Uterus (tissue), 4 donors: ENCODE results near the gene CDK12. TPM values are rescaled to one million over a fixed set of nuclear protein-coding genes. Genes with fewer than 3 reads are reported as not detected.
"Not testable (repeated sequence)": the region's sequence is repeated elsewhere in the genome, so short reads cannot be mapped to it uniquely, and the experiment has no call there.

ENCODE experiments used
- DNase-seq, 2 donors: peaks; one replicate each; pipeline ENCODE4 v3.0.0-alpha.2; 2019 to 2020
- H3K27ac ChIP-seq, 2 donors: fragments of 200-600 bp; sonication (generic); 1 replicate in 1 of 2; 2 replicates in 1 of 2; pipeline ENCODE4 v1.5.1; 2016 to 2018
- H3K27me3 ChIP-seq, 2 donors: fragments of 200-600 bp; sonication (generic); one replicate each; pipeline ENCODE4 v1.5.1; 2018 to 2019; ENCODE audit warnings: control low read depth in 1 of 2
- H3K36me3 ChIP-seq, 2 donors: fragments of 200-600 bp; sonication (generic); one replicate each; pipeline ENCODE4 v1.5.1; 2019; ENCODE audit warnings: control low read depth in 1 of 2
- H3K4me1 ChIP-seq, 2 donors: fragments of 200-600 bp; sonication (generic); one replicate each; pipeline ENCODE4 v1.5.1; 2018 to 2019; ENCODE audit warnings: control low read depth in 1 of 2
- H3K4me3 ChIP-seq, 2 donors: fragments of 200-600 bp; sonication (generic); 1 replicate in 1 of 2; 2 replicates in 1 of 2; pipeline ENCODE4 v1.5.1; 2018 to 2019; ENCODE audit warnings: mild to moderate bottlenecking in 1 of 2
- H3K9me3 ChIP-seq, 2 donors: fragments of 200-600 bp; sonication (generic); one replicate each; pipeline ENCODE4 v1.5.1; 2019; ENCODE audit warnings: control low read depth in 1 of 2
- CTCF ChIP-seq, 4 experiments: fragments of 200-600 bp in 2 of 4; fragments of 450-650 bp in 2 of 4; sonication (generic) in 2 of 4; IDR thresholded peaks; one replicate each; pipeline ENCODE4 v1.5.1; 2016 to 2019; ENCODE audit warnings: antibody characterized with exemption in 4 of 4, mild to moderate bottlenecking in 2 of 4, moderate library complexity in 1 of 4
- POLR2A ChIP-seq, 2 donors: fragments of 450-650 bp; IDR thresholded peaks; one replicate each; pipeline ENCODE4 v1.6.1; 2016; ENCODE audit warnings: antibody characterized with exemption in 2 of 2, mild to moderate bottlenecking in 1 of 2, moderate library complexity in 1 of 2
- intact Hi-C: fragments of 100-400 bp; cut with DNase I; formaldehyde crosslinking; loops from one replicate; pipeline ENCODE4 v1.15.1; 2023; ENCODE audit warnings: low total_unique reads
- total RNA-seq, 4 donors: library from RNA; depleted of rRNA in 3 of 4; stranded (reverse); fragments of >200 nt in 3 of 4; gene quantifications; one replicate each; pipeline versions ENCODE4 v1.1.0 to v1.2.4, GENCODE V29; 2014 to 2023
- donor health status: DM: yes; HTN: yes; CAD: no.

Gene CDK12
- total RNA-seq, 4 donors from 2014 or later = 17.9 to 86.0 (median 27.2) TPM

GRCh38 chr17:39533891-39534290 is 72.6 kb downstream of the CDK12 start:
- peaks cover 0 to 3% of the 10 kb centered on the region in 2 donors for H3K36me3 ChIP-seq
- TF ChIP-seq POLR2A (IDR thresholded peaks at IDR 0.05) (no peak), CTCF (IDR thresholded peaks at IDR 0.05) (no peak)
- no peaks in the 10 kb centered on the region for H3K27me3 ChIP-seq
- no peak overlapping the region for H3K4me3 ChIP-seq
- intact Hi-C loops = no loop called here
- no peaks in the 10 kb centered on the region for H3K9me3 ChIP-seq
- no peaks in the 10 kb centered on the region for H3K4me1 ChIP-seq
- no peak overlapping the region for H3K27ac ChIP-seq
- DNase-seq = no peak

DNA sequence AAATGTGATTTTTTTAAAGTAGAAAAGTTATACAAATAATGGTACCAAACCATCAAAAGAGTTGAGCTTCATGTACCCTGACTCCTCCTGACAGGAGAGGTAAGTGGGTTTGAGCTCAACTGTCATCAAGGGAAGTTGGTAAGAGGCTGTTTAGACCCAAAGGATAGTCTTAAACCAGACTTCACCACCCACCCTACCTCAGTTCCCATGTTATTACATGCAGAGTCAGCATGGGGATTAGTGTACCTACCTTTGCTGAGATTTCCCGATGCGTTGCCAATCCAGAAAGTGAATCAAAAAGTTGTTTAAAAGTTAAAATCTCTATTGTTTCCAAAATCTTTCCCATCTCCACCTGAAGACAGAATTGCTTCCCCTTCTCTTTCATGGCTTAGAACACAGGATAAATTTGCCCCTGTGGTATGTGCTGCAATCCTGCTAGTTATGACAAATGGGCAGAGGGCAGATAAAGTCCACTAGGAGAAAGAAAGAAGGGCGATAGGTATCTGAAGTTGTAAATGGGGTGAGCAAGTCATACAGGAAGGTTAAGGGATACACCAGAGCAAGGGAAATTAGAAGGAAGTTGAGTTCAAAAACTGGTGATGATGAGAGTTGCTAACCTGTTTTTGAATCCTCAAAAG is 73.6 kb downstream of the CDK12 start:
- TF ChIP-seq POLR2A (IDR thresholded peaks at IDR 0.05) = no peak
- no peak for TF ChIP-seq CTCF (IDR thresholded peaks at IDR 0.05)

GRCh38 chr17:39536468-39536867 is 75.2 kb downstream of the CDK12 start:
- H3K27me3 ChIP-seq = no peaks in the 10 kb centered on the region
- DNase-seq = no peak
- intact Hi-C loops = no loop called here
- no peaks in the 10 kb centered on the region for H3K36me3 ChIP-seq
- no peak overlapping the region for H3K27ac ChIP-seq
- TF ChIP-seq CTCF (IDR thresholded peaks at IDR 0.05) = no peak
- TF ChIP-seq POLR2A (IDR thresholded peaks at IDR 0.05) = no peak
- H3K4me3 ChIP-seq = no peak overlapping the region
- no peaks in the 10 kb centered on the region for H3K4me1 ChIP-seq
- H3K9me3 ChIP-seq = no peaks in the 10 kb centered on the region

More for the DNA sequence above, 73.6 kb downstream of the CDK12 start:
- DNase-seq = no peak
- Histone ChIP-seq H3K36me3 (no peaks in the 10 kb centered on the region), H3K4me3 (no peak overlapping the region), H3K27me3 (no peaks in the 10 kb centered on the region), H3K9me3 (no peaks in the 10 kb centered on the region), H3K27ac (no peak overlapping the region), H3K4me1 (no peaks in the 10 kb centered on the region)
- intact Hi-C loops = no loop called here

- H3K27me3 ChIP-seq, H3K9me3 ChIP-seq, H3K4me1 ChIP-seq, H3K36me3 ChIP-seq, H3K27ac ChIP-seq, H3K4me3 ChIP-seq, intact Hi-C loops, DNase-seq: not testable (repeated sequence)
These were observed 76.1 kb downstream of the CDK12 start for GRCh38 chr17:39537364-39537763.

- no peaks in the 10 kb centered on the region for H3K36me3 ChIP-seq
- TF ChIP-seq CTCF (IDR thresholded peaks at IDR 0.05) (no peak), POLR2A (IDR thresholded peaks at IDR 0.05) (no peak)
- no peak for DNase-seq
- no peaks in the 10 kb centered on the region for H3K9me3 ChIP-seq
- no peaks in the 10 kb centered on the region for H3K27me3 ChIP-seq
- H3K4me1 ChIP-seq = no peaks in the 10 kb centered on the region
- no peak overlapping the region for H3K27ac ChIP-seq
- no peak overlapping the region for H3K4me3 ChIP-seq
- intact Hi-C loops = no loop called here
These were observed 77.6 kb downstream of the CDK12 start for GRCh38 chr17:39538866-39539265.

DNA sequence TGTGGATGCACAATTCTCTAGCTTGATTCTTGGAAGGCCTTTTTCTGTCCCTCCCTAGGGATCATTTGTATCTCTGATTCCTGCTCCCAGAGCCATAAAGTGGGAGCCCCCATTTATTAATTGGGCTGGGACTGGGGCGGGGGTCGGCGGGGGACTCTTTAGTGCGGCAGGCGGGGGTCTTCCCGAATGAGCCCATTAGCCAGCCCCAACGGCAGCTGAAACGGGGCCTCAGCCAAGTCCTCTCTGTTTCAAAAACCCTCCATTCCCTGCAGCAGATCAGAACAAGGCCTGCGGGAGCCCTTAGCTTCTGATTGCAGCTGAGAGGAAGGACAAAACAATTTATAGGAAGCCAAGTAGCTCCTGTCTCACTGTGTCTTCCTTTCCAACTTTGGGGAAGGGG is 79.3 kb downstream of the CDK12 start:
- H3K4me3 ChIP-seq = no peak overlapping the region
- H3K36me3 ChIP-seq = no peaks in the 10 kb centered on the region
- H3K27ac ChIP-seq = no peak overlapping the region
- no peak for DNase-seq
- intact Hi-C loops = no loop called here
- H3K27me3 ChIP-seq = no peaks in the 10 kb centered on the region
- TF ChIP-seq CTCF (IDR thresholded peaks at IDR 0.05) = no peak
- TF ChIP-seq POLR2A (IDR thresholded peaks at IDR 0.05) = no peak
- no peaks in the 10 kb centered on the region for H3K4me1 ChIP-seq
- H3K9me3 ChIP-seq = no peaks in the 10 kb centered on the region
